ENCODE results near the gene HNMT.
A peak's percentile ranks its signal among the peaks of the same experiment; 100 is the strongest.
"Not testable (repeated sequence)": the region's sequence is repeated elsewhere in the genome, so short reads cannot be mapped to it uniquely, and the experiment has no call there.

HNMT gene

GRCh38 chr2:138043588-138043987 lies 79.3 kb downstream of the HNMT start:
- DNase-seq (ENCODE audit: low spot score) = not testable (repeated sequence)

GRCh38 chr2:138058427-138058826 lies 94.2 kb downstream of the HNMT start:
- DNase-seq (ENCODE audit: low spot score) = no peak

DNA sequence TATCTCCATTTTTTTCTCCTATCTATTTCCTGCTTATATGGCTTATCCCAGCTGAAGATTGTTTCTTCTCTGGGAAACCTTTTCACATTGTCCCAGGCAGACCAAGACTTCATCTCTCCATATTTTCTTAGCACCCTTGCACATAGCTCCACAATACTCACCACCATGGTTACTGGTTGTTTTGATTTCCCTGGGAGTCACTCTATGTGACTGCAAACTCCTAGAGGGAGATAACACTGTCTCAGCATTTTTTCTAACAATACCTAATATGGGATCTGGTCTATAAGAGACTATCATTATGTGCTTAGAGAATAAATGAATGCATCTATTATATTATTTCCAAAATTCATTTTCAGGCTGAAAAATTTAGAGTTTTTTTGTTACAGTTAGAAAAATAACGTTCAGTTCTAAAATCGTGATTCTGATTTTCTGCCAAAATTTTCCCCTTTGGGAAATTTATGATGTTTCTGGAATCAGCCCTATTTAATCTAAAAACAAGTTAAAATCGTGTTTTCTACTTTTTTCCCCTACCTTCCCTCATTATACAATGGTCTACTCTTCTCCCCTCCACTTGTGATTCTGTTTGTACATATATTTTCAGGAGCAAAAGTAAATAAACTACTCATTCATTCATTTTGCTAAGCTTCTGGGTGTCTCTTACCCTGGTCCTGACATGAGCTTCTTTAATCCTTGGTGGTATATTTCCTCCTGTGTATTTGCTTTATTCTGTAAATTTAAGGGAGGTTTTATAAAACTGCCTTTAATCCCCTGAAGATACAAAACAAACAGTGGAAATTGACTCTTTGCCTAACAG lies 95.4 kb downstream of the HNMT start:
- DNase-seq (ENCODE audit: low spot score) = no peak

- peak; percentile 50 for DNase-seq (ENCODE audit: low spot score)
These were observed 96.0 kb downstream of the HNMT start for GRCh38 chr2:138060301-138060635.

DNA sequence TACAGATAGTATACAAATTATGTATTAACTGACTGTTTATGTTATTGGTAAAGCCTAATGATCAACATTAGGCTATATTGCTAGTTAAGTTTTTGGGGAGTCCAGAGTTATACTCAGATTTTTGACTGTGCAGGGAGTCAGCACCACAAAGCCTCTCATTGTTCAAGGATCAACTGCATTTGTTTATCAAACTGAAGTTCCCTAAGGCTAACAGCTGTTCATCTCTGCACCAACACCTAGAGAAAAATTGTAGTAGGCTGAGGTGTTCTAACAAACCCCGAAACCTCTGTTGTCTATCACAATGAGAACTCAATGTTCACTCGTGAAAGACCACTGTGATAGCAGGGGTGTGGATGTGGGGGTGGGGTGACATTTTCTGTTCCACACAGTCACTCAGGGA lies 97.7 kb downstream of the HNMT start:
- no peak for DNase-seq (ENCODE audit: low spot score)

DNA sequence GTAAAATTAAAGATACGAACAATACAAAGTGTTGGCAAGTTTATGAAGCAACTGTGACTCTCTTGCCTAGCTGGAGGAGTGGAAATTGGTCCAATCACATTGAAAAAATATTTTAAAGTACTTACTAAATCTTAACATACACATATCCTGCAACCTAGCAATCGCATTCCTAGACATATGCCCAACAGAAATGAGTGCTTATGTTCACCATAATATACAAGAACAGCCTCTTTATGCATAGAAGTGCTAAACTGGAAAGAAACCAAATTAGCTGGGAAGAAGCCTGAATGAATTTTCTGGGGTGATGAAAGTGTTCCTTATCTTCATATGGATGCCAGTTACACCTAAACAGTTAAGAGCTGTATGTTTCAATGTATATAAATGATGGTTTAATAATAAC lies 98.9 kb downstream of the HNMT start:
- no peak for DNase-seq (ENCODE audit: low spot score)
